ENCODE measurements around the gene MSANTD2. TPM values are rescaled to one million over a fixed set of nuclear protein-coding genes. Genes with fewer than 3 reads are reported as not detected.

MSANTD2 gene
- total RNA-seq, 2 experiments from 2014 or later = 5.8 to 7.3 TPM

DNA sequence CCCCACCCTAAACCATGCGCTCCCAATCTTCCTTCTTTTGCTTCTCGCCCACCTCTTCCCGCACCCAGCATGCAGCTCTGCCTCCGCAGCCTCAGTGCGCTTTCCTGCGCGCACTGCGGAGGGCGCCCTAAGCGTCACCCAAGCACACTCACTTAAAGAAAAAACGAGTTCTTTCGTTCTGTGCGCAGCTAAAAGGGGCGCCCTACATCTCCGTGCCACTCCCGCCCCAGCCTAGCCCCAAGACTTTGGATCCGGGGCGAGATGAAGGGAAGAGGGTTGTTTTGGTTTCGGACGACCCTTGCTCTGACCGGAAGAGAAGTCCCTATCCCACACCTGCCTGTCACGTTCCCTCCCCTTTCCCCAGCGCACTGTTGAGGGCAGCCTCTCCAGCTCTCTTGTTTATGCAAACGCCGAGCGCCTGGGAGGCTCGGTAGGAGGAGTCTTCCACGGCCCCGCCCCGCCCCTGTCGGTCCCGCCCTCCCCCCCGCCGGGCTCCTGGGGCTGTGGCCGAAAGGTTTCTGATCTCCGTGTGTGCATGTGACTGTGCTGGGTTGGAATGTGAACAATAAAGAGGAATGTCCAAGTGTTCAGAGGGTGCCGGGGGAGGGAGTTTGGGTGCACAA, 53.5 kb downstream of the MSANTD2 start:
- Mint-ChIP-seq H3K4me1 (ENCODE audit: low read depth) (peaks cover 4% of the 10 kb centered on the region), H3K4me3 (peak overlapping the region; percentile 79), H3K36me3 (ENCODE audit: low read depth) (peaks cover 1% of the 10 kb centered on the region), H3K9me3 (no peaks in the 10 kb centered on the region), H3K27me3 (peaks cover 6% of the 10 kb centered on the region), H3K27ac (peak overlapping the region; percentile 79)
- intact Hi-C loops (cut with micrococcal nuclease) = loop anchor here (2.0 to 5.0 kb wide), 2 partner anchors 14 to 74 kb away; partner anchors contain the start of genes SIAE and SPA17
- POLR2A ChIA-PET = interaction anchor here (0.7 to 1.4 kb wide), 4 partner anchors 18 to 73 kb away, joined by 3 to 4 read pairs (median 4); partner anchors contain the start of genes SIAE and SPA17
- CTCF ChIA-PET = interaction anchor here (0.6 to 9.5 kb wide), 25 partner anchors 9 to 126 kb away, joined by 3 to 77 read pairs (median 7); partner anchors contain the start of genes ESAM, ROBO3, SIAE and SPA17
- TF ChIP-seq, protein P1, sequence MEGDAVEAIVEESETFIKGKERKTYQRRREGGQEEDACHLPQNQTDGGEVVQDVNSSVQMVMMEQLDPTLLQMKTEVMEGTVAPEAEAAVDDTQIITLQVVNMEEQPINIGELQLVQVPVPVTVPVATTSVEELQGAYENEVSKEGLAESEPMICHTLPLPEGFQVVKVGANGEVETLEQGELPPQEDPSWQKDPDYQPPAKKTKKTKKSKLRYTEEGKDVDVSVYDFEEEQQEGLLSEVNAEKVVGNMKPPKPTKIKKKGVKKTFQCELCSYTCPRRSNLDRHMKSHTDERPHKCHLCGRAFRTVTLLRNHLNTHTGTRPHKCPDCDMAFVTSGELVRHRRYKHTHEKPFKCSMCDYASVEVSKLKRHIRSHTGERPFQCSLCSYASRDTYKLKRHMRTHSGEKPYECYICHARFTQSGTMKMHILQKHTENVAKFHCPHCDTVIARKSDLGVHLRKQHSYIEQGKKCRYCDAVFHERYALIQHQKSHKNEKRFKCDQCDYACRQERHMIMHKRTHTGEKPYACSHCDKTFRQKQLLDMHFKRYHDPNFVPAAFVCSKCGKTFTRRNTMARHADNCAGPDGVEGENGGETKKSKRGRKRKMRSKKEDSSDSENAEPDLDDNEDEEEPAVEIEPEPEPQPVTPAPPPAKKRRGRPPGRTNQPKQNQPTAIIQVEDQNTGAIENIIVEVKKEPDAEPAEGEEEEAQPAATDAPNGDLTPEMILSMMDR (IDR thresholded peaks at IDR 0.05) = no peak
- ATAC-seq = peak; percentile 92
- DNase-seq = peak; percentile 79

DNA sequence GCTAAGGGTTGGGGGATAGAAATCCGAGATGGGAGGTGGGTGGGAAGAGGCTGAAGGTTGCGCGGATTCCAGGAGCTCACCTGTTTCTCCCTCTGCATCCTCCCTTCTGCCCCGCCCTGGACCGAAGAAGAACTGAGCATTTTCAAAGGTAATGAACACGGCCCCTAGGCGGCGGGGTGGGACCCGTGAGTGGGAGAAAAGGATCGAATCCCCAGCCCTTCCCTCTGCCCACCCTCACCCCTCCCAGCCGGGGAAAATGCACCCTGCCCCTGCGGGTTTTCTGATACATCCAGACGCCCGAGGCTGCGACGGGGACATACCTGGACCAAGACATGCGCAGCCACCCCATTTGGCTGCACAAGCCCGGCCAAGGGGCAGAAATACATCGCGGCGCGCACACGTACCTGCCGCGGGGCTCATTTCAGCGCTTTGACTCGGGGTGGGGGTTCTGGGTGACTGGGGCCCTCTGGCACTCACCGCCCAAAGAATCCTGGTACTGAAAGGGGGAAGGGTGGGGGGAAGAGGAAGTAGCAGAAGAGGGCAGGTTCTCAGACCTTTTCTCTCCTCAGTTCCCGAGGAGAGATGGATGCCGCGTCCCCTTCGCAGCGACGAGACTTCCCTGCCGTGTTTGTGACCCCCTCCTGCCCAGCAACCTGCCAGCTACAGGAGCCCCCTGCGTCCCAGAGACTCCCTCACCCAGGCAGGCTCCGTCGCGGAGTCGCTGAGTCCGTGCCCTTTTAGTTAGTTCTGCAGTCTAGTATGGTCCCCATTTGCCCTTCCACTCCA, 54.2 kb downstream of the MSANTD2 start:
- Mint-ChIP-seq H3K4me1 (ENCODE audit: low read depth) (peaks cover 4% of the 10 kb centered on the region), H3K27ac (peak overlapping the region; percentile 79), H3K36me3 (ENCODE audit: low read depth) (peaks cover 1% of the 10 kb centered on the region), H3K9me3 (no peaks in the 10 kb centered on the region), H3K27me3 (peaks cover 11% of the 10 kb centered on the region), H3K4me3 (peak overlapping the region; percentile 79)
- TF ChIP-seq, protein P1 (IDR thresholded peaks at IDR 0.05) = no peak
- ChIA-PET CTCF (interaction anchor here (0.6 to 9.5 kb wide), 26 partner anchors 9 to 125 kb away, joined by 3 to 77 read pairs (median 7); partner anchors contain the start of genes ESAM, ROBO3, SIAE and SPA17), POLR2A (interaction anchor here (0.7 to 1.4 kb wide), 7 partner anchors 16 to 120 kb away, joined by 3 to 4 read pairs (median 3); partner anchors contain the start of genes ESAM, SIAE and SPA17)
- peak; percentile 67 for DNase-seq
- intact Hi-C loops (cut with micrococcal nuclease) = loop anchor here (2.0 to 5.0 kb wide), 2 partner anchors 15 to 74 kb away; partner anchors contain the start of genes SIAE and SPA17
- ATAC-seq = peak; percentile 20

DNA sequence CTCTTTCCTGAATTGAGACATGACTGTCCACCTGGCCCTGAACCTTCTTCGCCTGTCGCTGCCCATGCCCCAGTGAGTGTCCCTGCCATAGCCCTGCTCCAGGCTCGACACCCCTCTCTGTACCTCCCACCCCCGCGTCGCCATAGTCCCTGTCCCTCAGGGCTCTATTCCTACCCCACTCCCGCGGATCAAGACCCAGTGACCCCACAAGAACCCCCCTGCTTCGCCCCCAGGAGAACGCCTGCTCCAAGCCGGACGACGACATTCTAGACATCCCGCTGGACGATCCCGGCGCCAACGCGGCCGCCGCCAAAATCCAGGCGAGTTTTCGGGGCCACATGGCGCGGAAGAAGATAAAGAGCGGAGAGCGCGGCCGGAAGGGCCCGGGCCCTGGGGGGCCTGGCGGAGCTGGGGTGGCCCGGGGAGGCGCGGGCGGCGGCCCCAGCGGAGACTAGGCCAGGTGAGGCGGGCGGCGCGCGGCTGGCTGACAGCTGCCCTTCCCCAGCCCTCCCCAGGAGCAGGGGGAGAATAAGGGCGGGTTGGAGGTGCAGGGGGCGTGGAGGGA, 54.9 kb downstream of the MSANTD2 start:
- no peak overlapping the region for H3K27ac Mint-ChIP-seq
- TF ChIP-seq, protein P1 (IDR thresholded peaks at IDR 0.05) = no peak
- H3K9me3 Mint-ChIP-seq = no peaks in the 10 kb centered on the region
- peaks cover 11% of the 10 kb centered on the region for H3K27me3 Mint-ChIP-seq
- H3K36me3 Mint-ChIP-seq (ENCODE audit: low read depth) = peaks cover 1% of the 10 kb centered on the region
- intact Hi-C loops (cut with micrococcal nuclease) = loop anchor here (5.0 kb wide), 1 partner anchor 73 kb away; the partner anchor contains the start of genes SIAE and SPA17
- H3K4me3 Mint-ChIP-seq = peak overlapping the region; percentile 79
- H3K4me1 Mint-ChIP-seq (ENCODE audit: low read depth) = peaks cover 11% of the 10 kb centered on the region
- no peak for DNase-seq
- ChIA-PET CTCF (interaction anchor here (1.0 to 9.5 kb wide), 13 partner anchors 7 to 125 kb away, joined by 3 to 77 read pairs (median 8); partner anchors contain the start of genes ESAM, ROBO3, SIAE and SPA17), POLR2A (interaction anchor here (0.7 to 1.4 kb wide), 4 partner anchors 17 to 119 kb away, joined by 3 to 4 read pairs (median 3); partner anchors contain the start of genes ESAM, SIAE and SPA17)
- ATAC-seq = no peak

DNA sequence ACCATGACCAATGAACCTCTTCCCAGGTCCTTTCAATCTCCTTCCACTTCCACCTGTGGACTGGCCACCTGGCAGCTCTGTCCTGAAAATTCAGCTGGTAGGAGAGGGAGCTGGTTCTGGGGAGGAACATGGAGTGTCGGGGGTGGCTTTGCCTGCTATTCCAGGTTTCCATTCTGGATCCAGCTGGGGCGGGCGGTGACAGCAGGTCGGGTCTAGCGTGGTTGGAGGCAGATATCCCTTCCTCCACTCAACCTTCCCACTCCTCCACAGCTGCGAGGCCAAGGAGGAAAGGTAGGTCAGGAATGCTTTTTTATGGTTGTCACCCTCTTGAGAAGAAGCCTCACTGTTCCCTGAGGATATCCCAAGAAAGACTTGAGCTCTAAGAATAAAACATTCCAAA, 57.2 kb downstream of the MSANTD2 start:
- H3K36me3 Mint-ChIP-seq (ENCODE audit: low read depth) = peaks cover 1% of the 10 kb centered on the region
- intact Hi-C loops (cut with micrococcal nuclease) = no loop called here
- TF ChIP-seq, protein P1 (IDR thresholded peaks at IDR 0.05) = no peak
- H3K4me3 Mint-ChIP-seq = no peak overlapping the region
- no peaks in the 10 kb centered on the region for H3K9me3 Mint-ChIP-seq
- no peak for DNase-seq
- ChIA-PET CTCF (interaction anchor here (1.0 to 9.5 kb wide), 6 partner anchors 14 to 399 kb away, joined by 3 to 77 read pairs (median 8); partner anchors contain the start of genes ESAM, SIAE and SPA17), POLR2A (no interaction called here)
- H3K27ac Mint-ChIP-seq = no peak overlapping the region
- ATAC-seq = no peak
- H3K4me1 Mint-ChIP-seq (ENCODE audit: low read depth) = peaks cover 18% of the 10 kb centered on the region
- peaks cover 15% of the 10 kb centered on the region for H3K27me3 Mint-ChIP-seq

Data from activated CD8-positive, alpha-beta T cell treated with anti-CD3 and anti-CD28 coated beads for 36 hours (primary cell).